GM23338 (cell line): Measurements from ENCODE around the gene TMCC1. TPM values are rescaled to one million over a fixed set of nuclear protein-coding genes. Genes with fewer than 3 reads are reported as not detected.

Experiments
- ATAC-seq: fragments of 200-7000 bp; cut with Tn5 transposase; 3 replicates; pipeline ENCODE4 v1.9.1; 2020
- DNase-seq: peaks from one replicate; pipeline ENCODE4 v3.0.0-alpha.2; 2015; ENCODE audit warnings: low spot score
- H2AFZ ChIP-seq: fragments of 200-600 bp; sonication (generic); 2 replicates; pipeline ENCODE4 v1.8.0; 2016; ENCODE audit warnings: antibody characterized with exemption, mild to moderate bottlenecking, moderate library complexity
- H3F3A ChIP-seq: fragments of 200-600 bp; sonication (generic); replicated peaks from 2 replicates; pipeline ENCODE4 v1.8.0; 2017; ENCODE audit warnings: antibody characterized with exemption, mixed run types, low read depth
- H3K27ac ChIP-seq: fragments of 200-600 bp; sonication (generic); 2 replicates; pipeline ENCODE4 v1.6.1; 2016; ENCODE audit warnings: low read depth
- H3K27me3 ChIP-seq: fragments of 200-600 bp; sonication (generic); 2 replicates; pipeline ENCODE4 v1.8.0; 2016; ENCODE audit warnings: mild to moderate bottlenecking, mixed run types, moderate library complexity; ENCODE audit not compliant: insufficient read depth
- H3K36me3 ChIP-seq: fragments of 200-600 bp; sonication (generic); 2 replicates; pipeline ENCODE4 v1.8.0; 2016; ENCODE audit warnings: mild to moderate bottlenecking; ENCODE audit not compliant: insufficient read depth
- H3K4me1 ChIP-seq: fragments of 200-600 bp; sonication (generic); 2 replicates; pipeline ENCODE4 v1.8.0; 2016; ENCODE audit warnings: mild to moderate bottlenecking, moderate library complexity; ENCODE audit not compliant: insufficient read depth
- H3K4me2 ChIP-seq: fragments of 200-600 bp; sonication (generic); 2 replicates; pipeline ENCODE4 v1.7.1; 2017; ENCODE audit warnings: mixed run types
- H3K4me3 ChIP-seq: fragments of 200-600 bp; sonication (generic); 2 replicates; pipeline ENCODE4 v1.6.1; 2016; ENCODE audit warnings: mixed run types
- H3K79me2 ChIP-seq: fragments of 200-600 bp; sonication (generic); replicated peaks from 2 replicates; pipeline ENCODE4 v1.8.0; 2017; ENCODE audit warnings: mild to moderate bottlenecking; ENCODE audit not compliant: insufficient read depth
- H3K9me2 ChIP-seq: fragments of 200-600 bp; sonication (generic); 2 replicates; pipeline ENCODE4 v1.8.0; 2017; ENCODE audit not compliant: insufficient read depth
- H4K20me1 ChIP-seq: fragments of 200-600 bp; sonication (generic); replicated peaks from 2 replicates; pipeline ENCODE4 v1.8.0; 2017; ENCODE audit warnings: mild to moderate bottlenecking; ENCODE audit not compliant: insufficient read depth
- H3K27ac Mint-ChIP-seq: 2 replicates; pipeline ENCODE4 v1.8.0; 2020; ENCODE audit warnings: inconsistent platforms, mild to moderate bottlenecking, moderate library complexity, mixed read lengths
- H3K27me3 Mint-ChIP-seq: 3 replicates; pipeline ENCODE4 v1.8.0; 2022; ENCODE audit warnings: low read depth, mild to moderate bottlenecking, moderate library complexity, mixed read lengths, inconsistent platforms; ENCODE audit not compliant: insufficient read depth, poor library complexity
- H3K36me3 Mint-ChIP-seq: 3 replicates; pipeline ENCODE4 v1.8.0; 2021; ENCODE audit warnings: low read depth, mild to moderate bottlenecking, inconsistent platforms, moderate library complexity, mixed read lengths
- H3K4me1 Mint-ChIP-seq: 3 replicates; pipeline ENCODE4 v1.8.0; 2020; ENCODE audit warnings: mild to moderate bottlenecking, inconsistent platforms, mixed read lengths
- H3K4me3 Mint-ChIP-seq: 3 replicates; pipeline ENCODE4 v1.8.0; 2021; ENCODE audit warnings: moderate library complexity, mild to moderate bottlenecking, inconsistent platforms, mixed read lengths
- H3K9me3 Mint-ChIP-seq: 3 replicates; pipeline ENCODE4 v1.8.0; 2020; ENCODE audit warnings: moderate library complexity, mild to moderate bottlenecking, inconsistent platforms, mixed read lengths
- CREB1 ChIP-seq: fragments of 250-450 bp; sonication (Bioruptor Pico); IDR thresholded peaks from 2 replicates; pipeline ENCODE4 v1.5.0; 2020; ENCODE audit warnings: low read depth, mild to moderate bottlenecking, moderate library complexity
- CTCF ChIP-seq, 2 experiments: fragments of 200-600 bp in 1 of 2; sonication (generic) in 1 of 2; conservative IDR thresholded peaks; 2 replicates each; pipeline versions ENCODE4 v1.5.1 to v1.6.1; 2016 to 2017; ENCODE audit warnings: antibody characterized with exemption in 2 of 2, low read depth in 2 of 2, mild to moderate bottlenecking in 2 of 2, moderate library complexity in 1 of 2
- EZH2 ChIP-seq: fragments of 200-600 bp; sonication (generic); IDR thresholded peaks from one replicate; pipeline ENCODE4 v1.8.0; 2017; ENCODE audit warnings: antibody characterized with exemption, mild to moderate bottlenecking, low read depth; ENCODE audit not compliant: unreplicated experiment
- EZH2phosphoT487 ChIP-seq: fragments of 200-600 bp; sonication (generic); IDR thresholded peaks from one replicate; pipeline ENCODE4 v1.8.1; 2018; ENCODE audit warnings: antibody characterized with exemption; ENCODE audit not compliant: unreplicated experiment
- NANOG ChIP-seq: IDR thresholded peaks from 2 replicates; pipeline ENCODE4 v1.6.1; 2016; ENCODE audit warnings: antibody characterized with exemption, borderline replicate concordance
- POLR2AphosphoS5 ChIP-seq: IDR thresholded peaks from 2 replicates; pipeline ENCODE4 v1.6.1; 2016; ENCODE audit warnings: antibody characterized with exemption, low read depth
- REST ChIP-seq: IDR thresholded peaks from one replicate; pipeline ENCODE4 v1.6.1; 2018; ENCODE audit warnings: antibody characterized with exemption; ENCODE audit not compliant: unreplicated experiment
- ZNF331 ChIP-seq: fragments of 250-450 bp; sonication (Bioruptor Pico); IDR thresholded peaks from 2 replicates; pipeline ENCODE4 v1.5.0; 2020; ENCODE audit warnings: low read depth, mild to moderate bottlenecking, moderate library complexity
- polyA plus RNA-seq: library from polyadenylated mRNA; unstranded; fragments of >200 nt; fragmentation: Nextera tagmentation; extraction: Ambion mirVana; gene quantifications from 2 replicates; pipeline ENCODE4 v1.2.1, GENCODE V29; 2016
- total RNA-seq: library from RNA; depleted of rRNA; stranded (reverse); fragments of >200 nt; shearing (Covaris generic); gene quantifications from 2 replicates; pipeline ENCODE4 v1.2.3, GENCODE V29; 2014
- TF ChIP-seq, protein P1 (sequence below): fragments of 250-450 bp; sonication (Bioruptor Pico); IDR thresholded peaks from 2 replicates; pipeline ENCODE4 v1.5.0; 2020; ENCODE audit warnings: mild to moderate bottlenecking, moderate library complexity
- TF ChIP-seq, protein P2 (sequence below): IDR thresholded peaks from 2 replicates; pipeline ENCODE4 v1.6.1; 2016; ENCODE audit warnings: antibody characterized with exemption

The TMCC1 gene
- total and polyA plus RNA-seq, 2 experiments from 2014 or later = 8.2 to 18.4 TPM

- Histone ChIP-seq H3K79me2 (no peaks in the 10 kb centered on the region), H3F3A (no peaks in the 10 kb centered on the region), H3K36me3 (no peaks in the 10 kb centered on the region), H3K4me1 (no peaks in the 10 kb centered on the region), H3K27ac (no peak overlapping the region), H3K27me3 (no peaks in the 10 kb centered on the region), H2AFZ (no peak overlapping the region), H3K4me2 (no peak overlapping the region), H3K9me2 (no peaks in the 10 kb centered on the region), H3K4me3 (no peak overlapping the region), H4K20me1 (0 out of 2 replicates have a peak, but pooled peaks cover 2% of the 10 kb centered on the region)
- Mint-ChIP-seq H3K27ac (no peak overlapping the region), H3K27me3 (no peaks in the 10 kb centered on the region), H3K36me3 (no peaks in the 10 kb centered on the region), H3K4me1 (peaks cover 4% of the 10 kb centered on the region; the same call in 2 of the 3 replicates), H3K4me3 (no peak overlapping the region), H3K9me3 (no peaks in the 10 kb centered on the region)
- ATAC-seq = no peak
- TF ChIP-seq NANOG (no peak), POLR2AphosphoS5 (no peak), EZH2 (no peak), EZH2phosphoT487 (no peak), CREB1 (CRISPR knock-in tag) (no peak), ZNF331 (CRISPR knock-in tag) (no peak), CTCF (conservative IDR thresholded peaks at IDR 0.05; ENCODE audit: low read depth in 2 of 2) (no peak), REST (no peak)
- TF ChIP-seq, protein P1, sequence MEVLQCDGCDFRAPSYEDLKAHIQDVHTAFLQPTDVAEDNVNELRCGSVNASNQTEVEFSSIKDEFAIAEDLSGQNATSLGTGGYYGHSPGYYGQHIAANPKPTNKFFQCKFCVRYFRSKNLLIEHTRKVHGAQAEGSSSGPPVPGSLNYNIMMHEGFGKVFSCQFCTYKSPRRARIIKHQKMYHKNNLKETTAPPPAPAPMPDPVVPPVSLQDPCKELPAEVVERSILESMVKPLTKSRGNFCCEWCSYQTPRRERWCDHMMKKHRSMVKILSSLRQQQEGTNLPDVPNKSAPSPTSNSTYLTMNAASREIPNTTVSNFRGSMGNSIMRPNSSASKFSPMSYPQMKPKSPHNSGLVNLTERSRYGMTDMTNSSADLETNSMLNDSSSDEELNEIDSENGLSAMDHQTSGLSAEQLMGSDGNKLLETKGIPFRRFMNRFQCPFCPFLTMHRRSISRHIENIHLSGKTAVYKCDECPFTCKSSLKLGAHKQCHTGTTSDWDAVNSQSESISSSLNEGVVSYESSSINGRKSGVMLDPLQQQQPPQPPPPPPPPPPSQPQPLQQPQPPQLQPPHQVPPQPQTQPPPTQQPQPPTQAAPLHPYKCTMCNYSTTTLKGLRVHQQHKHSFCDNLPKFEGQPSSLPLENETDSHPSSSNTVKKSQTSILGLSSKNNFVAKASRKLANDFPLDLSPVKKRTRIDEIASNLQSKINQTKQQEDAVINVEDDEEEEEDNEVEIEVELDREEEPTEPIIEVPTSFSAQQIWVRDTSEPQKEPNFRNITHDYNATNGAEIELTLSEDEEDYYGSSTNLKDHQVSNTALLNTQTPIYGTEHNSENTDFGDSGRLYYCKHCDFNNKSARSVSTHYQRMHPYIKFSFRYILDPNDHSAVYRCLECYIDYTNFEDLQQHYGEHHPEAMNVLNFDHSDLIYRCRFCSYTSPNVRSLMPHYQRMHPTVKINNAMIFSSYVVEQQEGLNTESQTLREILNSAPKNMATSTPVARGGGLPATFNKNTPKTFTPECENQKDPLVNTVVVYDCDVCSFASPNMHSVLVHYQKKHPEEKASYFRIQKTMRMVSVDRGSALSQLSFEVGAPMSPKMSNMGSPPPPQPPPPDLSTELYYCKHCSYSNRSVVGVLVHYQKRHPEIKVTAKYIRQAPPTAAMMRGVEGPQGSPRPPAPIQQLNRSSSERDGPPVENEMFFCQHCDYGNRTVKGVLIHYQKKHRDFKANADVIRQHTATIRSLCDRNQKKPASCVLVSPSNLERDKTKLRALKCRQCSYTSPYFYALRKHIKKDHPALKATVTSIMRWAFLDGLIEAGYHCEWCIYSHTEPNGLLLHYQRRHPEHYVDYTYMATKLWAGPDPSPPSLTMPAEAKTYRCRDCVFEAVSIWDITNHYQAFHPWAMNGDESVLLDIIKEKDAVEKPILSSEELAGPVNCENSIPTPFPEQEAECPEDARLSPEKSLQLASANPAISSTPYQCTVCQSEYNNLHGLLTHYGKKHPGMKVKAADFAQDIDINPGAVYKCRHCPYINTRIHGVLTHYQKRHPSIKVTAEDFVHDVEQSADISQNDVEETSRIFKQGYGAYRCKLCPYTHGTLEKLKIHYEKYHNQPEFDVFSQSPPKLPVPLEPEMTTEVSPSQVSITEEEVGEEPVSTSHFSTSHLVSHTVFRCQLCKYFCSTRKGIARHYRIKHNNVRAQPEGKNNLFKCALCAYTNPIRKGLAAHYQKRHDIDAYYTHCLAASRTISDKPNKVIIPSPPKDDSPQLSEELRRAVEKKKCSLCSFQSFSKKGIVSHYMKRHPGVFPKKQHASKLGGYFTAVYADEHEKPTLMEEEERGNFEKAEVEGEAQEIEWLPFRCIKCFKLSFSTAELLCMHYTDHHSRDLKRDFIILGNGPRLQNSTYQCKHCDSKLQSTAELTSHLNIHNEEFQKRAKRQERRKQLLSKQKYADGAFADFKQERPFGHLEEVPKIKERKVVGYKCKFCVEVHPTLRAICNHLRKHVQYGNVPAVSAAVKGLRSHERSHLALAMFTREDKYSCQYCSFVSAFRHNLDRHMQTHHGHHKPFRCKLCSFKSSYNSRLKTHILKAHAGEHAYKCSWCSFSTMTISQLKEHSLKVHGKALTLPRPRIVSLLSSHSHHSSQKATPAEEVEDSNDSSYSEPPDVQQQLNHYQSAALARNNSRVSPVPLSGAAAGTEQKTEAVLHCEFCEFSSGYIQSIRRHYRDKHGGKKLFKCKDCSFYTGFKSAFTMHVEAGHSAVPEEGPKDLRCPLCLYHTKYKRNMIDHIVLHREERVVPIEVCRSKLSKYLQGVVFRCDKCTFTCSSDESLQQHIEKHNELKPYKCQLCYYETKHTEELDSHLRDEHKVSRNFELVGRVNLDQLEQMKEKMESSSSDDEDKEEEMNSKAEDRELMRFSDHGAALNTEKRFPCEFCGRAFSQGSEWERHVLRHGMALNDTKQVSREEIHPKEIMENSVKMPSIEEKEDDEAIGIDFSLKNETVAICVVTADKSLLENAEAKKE (CRISPR knock-in tag) = no peak
- TF ChIP-seq, protein P2, sequence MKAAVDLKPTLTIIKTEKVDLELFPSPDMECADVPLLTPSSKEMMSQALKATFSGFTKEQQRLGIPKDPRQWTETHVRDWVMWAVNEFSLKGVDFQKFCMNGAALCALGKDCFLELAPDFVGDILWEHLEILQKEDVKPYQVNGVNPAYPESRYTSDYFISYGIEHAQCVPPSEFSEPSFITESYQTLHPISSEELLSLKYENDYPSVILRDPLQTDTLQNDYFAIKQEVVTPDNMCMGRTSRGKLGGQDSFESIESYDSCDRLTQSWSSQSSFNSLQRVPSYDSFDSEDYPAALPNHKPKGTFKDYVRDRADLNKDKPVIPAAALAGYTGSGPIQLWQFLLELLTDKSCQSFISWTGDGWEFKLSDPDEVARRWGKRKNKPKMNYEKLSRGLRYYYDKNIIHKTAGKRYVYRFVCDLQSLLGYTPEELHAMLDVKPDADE = no peak
- DNase-seq = no peak
Measured at GRCh38 chr3:129822679-129823078, 70.8 kb downstream of the TMCC1 start.
